WTC11 (cell line): Measurements from ENCODE around the gene PNMA6E.

Experiments used
- ATF1 ChIP-seq: sonication (generic); formaldehyde crosslinking; IDR thresholded peaks from 2 replicates; pipeline ENCODE4 v1.8.1; 2023; ENCODE audit warnings: mild to moderate bottlenecking, moderate library complexity, missing genetic modification reagents
- CREM ChIP-seq: sonication (generic); formaldehyde crosslinking; IDR thresholded peaks from 2 replicates; pipeline ENCODE4 v1.8.1; 2022; ENCODE audit warnings: mild to moderate bottlenecking, missing genetic modification reagents, moderate library complexity
- FOXJ3 ChIP-seq: sonication (generic); formaldehyde crosslinking; IDR thresholded peaks from 2 replicates; pipeline ENCODE4 v1.9.0; 2021; ENCODE audit warnings: missing genetic modification reagents, mild to moderate bottlenecking, borderline replicate concordance
- IRF1 ChIP-seq: sonication (generic); formaldehyde crosslinking; IDR thresholded peaks from 2 replicates; pipeline ENCODE4 v1.8.0; 2023; ENCODE audit warnings: missing genetic modification reagents
- NR1H2 ChIP-seq: sonication (generic); formaldehyde crosslinking; IDR thresholded peaks from 2 replicates; pipeline ENCODE4 v1.9.0; 2021; ENCODE audit warnings: mild to moderate bottlenecking, moderate library complexity, missing genetic modification reagents
- SP1 ChIP-seq: sonication (generic); formaldehyde crosslinking; conservative IDR thresholded peaks from 2 replicates; pipeline ENCODE4 v1.8.1; 2022; ENCODE audit warnings: missing genetic modification reagents
- TF ChIP-seq, protein P1 (sequence below): sonication (generic); formaldehyde crosslinking; IDR thresholded peaks from 2 replicates; pipeline ENCODE4 v1.8.0; 2022; ENCODE audit warnings: mild to moderate bottlenecking, missing genetic modification reagents
- TF ChIP-seq, protein P2 (sequence below): fragments of 200-600 bp; IDR thresholded peaks from 2 replicates; pipeline ENCODE4 v1.8.0; 2022; ENCODE audit warnings: antibody characterized with exemption
- TF ChIP-seq, protein P3 (sequence below): fragments of 250-450 bp; sonication (Bioruptor Pico); conservative IDR thresholded peaks from 2 replicates; pipeline ENCODE4 v1.9.0; 2021; ENCODE audit warnings: mild to moderate bottlenecking
- TF ChIP-seq, protein P4 (sequence below): sonication (generic); formaldehyde crosslinking; IDR thresholded peaks from 2 replicates; pipeline ENCODE4 v1.8.1; 2023; ENCODE audit warnings: mild to moderate bottlenecking, missing genetic modification reagents, moderate library complexity
- TF ChIP-seq, protein P5 (sequence below): sonication (generic); formaldehyde crosslinking; IDR thresholded peaks from 2 replicates; pipeline ENCODE4 v1.8.0; 2022; ENCODE audit warnings: mild to moderate bottlenecking, missing genetic modification reagents
- TF ChIP-seq, protein P6 (sequence below): fragments of 250-450 bp; sonication (Bioruptor Pico); IDR thresholded peaks from 2 replicates; pipeline ENCODE4 v2.1.2; 2022; ENCODE audit warnings: mild to moderate bottlenecking, moderate library complexity

GRCh38 chrX:153397256-153397960 lies 3.7 kb downstream of the PNMA6E start:
- TF ChIP-seq CREM (CRISPR knock-in tag) (no peak), SP1 (CRISPR knock-in tag) (no peak), ATF1 (CRISPR knock-in tag) (no peak), FOXJ3 (CRISPR knock-in tag) (no peak), NR1H2 (CRISPR knock-in tag) (no peak), IRF1 (CRISPR knock-in tag) (no peak)
- TF ChIP-seq, protein P1, sequence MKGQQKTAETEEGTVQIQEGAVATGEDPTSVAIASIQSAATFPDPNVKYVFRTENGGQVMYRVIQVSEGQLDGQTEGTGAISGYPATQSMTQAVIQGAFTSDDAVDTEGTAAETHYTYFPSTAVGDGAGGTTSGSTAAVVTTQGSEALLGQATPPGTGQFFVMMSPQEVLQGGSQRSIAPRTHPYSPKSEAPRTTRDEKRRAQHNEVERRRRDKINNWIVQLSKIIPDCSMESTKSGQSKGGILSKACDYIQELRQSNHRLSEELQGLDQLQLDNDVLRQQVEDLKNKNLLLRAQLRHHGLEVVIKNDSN (CRISPR knock-in tag) = no peak
- TF ChIP-seq, protein P2, sequence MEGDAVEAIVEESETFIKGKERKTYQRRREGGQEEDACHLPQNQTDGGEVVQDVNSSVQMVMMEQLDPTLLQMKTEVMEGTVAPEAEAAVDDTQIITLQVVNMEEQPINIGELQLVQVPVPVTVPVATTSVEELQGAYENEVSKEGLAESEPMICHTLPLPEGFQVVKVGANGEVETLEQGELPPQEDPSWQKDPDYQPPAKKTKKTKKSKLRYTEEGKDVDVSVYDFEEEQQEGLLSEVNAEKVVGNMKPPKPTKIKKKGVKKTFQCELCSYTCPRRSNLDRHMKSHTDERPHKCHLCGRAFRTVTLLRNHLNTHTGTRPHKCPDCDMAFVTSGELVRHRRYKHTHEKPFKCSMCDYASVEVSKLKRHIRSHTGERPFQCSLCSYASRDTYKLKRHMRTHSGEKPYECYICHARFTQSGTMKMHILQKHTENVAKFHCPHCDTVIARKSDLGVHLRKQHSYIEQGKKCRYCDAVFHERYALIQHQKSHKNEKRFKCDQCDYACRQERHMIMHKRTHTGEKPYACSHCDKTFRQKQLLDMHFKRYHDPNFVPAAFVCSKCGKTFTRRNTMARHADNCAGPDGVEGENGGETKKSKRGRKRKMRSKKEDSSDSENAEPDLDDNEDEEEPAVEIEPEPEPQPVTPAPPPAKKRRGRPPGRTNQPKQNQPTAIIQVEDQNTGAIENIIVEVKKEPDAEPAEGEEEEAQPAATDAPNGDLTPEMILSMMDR = no peak
- TF ChIP-seq, protein P3, sequence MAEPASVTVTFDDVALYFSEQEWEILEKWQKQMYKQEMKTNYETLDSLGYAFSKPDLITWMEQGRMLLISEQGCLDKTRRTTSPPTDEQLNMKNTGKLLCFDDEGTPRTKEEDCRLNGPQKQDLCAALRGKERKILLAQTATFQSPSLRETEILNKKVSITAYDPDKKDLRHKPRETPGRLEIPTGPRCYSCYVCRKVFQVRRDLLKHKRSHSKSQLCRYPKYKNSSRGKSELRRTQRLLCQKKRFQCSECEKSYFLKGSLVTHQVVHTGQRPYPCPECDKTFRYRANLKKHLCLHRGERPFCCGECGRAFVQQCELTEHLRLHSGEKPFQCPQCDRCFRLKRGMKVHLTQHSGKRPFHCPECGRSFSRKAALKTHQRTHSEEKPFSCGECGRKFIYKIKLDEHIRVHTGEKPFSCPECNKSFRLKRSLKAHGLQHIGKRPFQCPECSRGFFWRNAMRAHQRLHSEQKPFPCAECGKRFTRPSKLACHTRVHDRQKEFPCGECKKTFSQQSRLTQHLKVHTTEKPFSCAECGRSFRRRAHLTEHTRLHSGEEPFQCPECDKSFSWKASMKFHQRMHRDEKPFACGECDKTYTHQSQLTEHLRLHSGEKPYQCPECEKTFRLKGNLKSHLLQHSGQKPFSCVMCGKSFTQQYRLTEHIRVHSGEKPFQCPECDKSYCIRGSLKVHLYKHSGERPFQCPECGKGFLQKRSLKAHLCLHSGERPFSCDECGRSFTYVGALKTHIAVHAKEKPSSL (CRISPR knock-in tag) = no peak
- TF ChIP-seq, protein P4, sequence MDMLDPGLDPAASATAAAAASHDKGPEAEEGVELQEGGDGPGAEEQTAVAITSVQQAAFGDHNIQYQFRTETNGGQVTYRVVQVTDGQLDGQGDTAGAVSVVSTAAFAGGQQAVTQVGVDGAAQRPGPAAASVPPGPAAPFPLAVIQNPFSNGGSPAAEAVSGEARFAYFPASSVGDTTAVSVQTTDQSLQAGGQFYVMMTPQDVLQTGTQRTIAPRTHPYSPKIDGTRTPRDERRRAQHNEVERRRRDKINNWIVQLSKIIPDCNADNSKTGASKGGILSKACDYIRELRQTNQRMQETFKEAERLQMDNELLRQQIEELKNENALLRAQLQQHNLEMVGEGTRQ (CRISPR knock-in tag) = no peak
- TF ChIP-seq, protein P5, sequence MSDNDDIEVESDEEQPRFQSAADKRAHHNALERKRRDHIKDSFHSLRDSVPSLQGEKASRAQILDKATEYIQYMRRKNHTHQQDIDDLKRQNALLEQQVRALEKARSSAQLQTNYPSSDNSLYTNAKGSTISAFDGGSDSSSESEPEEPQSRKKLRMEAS = no peak
- TF ChIP-seq, protein P6, sequence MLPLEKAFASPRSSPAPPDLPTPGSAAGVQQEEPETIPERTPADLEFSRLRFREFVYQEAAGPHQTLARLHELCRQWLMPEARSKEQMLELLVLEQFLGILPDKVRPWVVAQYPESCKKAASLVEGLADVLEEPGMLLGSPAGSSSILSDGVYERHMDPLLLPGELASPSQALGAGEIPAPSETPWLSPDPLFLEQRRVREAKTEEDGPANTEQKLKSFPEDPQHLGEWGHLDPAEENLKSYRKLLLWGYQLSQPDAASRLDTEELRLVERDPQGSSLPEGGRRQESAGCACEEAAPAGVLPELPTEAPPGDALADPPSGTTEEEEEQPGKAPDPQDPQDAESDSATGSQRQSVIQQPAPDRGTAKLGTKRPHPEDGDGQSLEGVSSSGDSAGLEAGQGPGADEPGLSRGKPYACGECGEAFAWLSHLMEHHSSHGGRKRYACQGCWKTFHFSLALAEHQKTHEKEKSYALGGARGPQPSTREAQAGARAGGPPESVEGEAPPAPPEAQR (CRISPR knock-in tag) = no peak
